Right atrium auricular region (tissue), 2 donors: ENCODE measurements around the gene ZFAND3. TPM values are rescaled to one million over a fixed set of nuclear protein-coding genes. Genes with fewer than 3 reads are reported as not detected.

ENCODE experiments used
- DNase-seq: peaks from one replicate; pipeline ENCODE4 v3.0.0-alpha.2; 2019; ENCODE audit warnings: low spot score
- H3K27ac ChIP-seq, 2 donors: fragments of 200-600 bp; sonication (generic); 1 replicate in 1 of 2; 2 replicates in 1 of 2; pipeline ENCODE4 v1.5.1; 2016 to 2019
- H3K27me3 ChIP-seq, 2 donors: fragments of 200-600 bp; sonication (generic); one replicate each; pipeline versions ENCODE4 v1.5.1 to v1.6.0; 2017 to 2019
- H3K36me3 ChIP-seq: fragments of 200-600 bp; sonication (generic); one replicate; pipeline ENCODE4 v1.5.1; 2016
- H3K4me1 ChIP-seq, 2 donors: fragments of 200-600 bp; sonication (generic); one replicate each; pipeline versions ENCODE4 v1.5.1 to v1.6.0; 2017 to 2019
- H3K4me3 ChIP-seq, 2 donors: fragments of 200-600 bp; sonication (generic); 1 replicate in 1 of 2; 2 replicates in 1 of 2; pipeline ENCODE4 v1.5.1; 2017 to 2019; ENCODE audit warnings: mild to moderate bottlenecking in 1 of 2, moderate library complexity in 1 of 2
- H3K9me3 ChIP-seq, 2 donors: fragments of 200-600 bp; sonication (generic); one replicate each; pipeline ENCODE4 v1.5.1; 2019
- total RNA-seq, 2 donors: library from RNA; depleted of rRNA; stranded (reverse); fragments of >200 nt; gene quantifications; one replicate each; pipeline ENCODE4 v1.1.0, GENCODE V29; 2016
- TF ChIP-seq, protein P1 (sequence below), 2 donors: fragments of 200-600 bp; sonication (generic); IDR thresholded peaks; one replicate each; pipeline ENCODE4 v1.5.1; 2019; ENCODE audit warnings: antibody characterized with exemption in 2 of 2

The ZFAND3 gene
- total RNA-seq, 2 donors from 2014 or later, result 36.7 to 40.0 TPM

GRCh38 chr6:37800703-37801604, 18.6 kb upstream of the ZFAND3 start:
- Histone ChIP-seq H3K27ac (no peak overlapping the region), H3K27me3 (no peaks in the 10 kb centered on the region), H3K9me3 (no peaks in the 10 kb centered on the region), H3K4me3 (no peak overlapping the region), H3K36me3 (no peaks in the 10 kb centered on the region), H3K4me1 (no peaks in the 10 kb centered on the region)
- TF ChIP-seq, protein P1, sequence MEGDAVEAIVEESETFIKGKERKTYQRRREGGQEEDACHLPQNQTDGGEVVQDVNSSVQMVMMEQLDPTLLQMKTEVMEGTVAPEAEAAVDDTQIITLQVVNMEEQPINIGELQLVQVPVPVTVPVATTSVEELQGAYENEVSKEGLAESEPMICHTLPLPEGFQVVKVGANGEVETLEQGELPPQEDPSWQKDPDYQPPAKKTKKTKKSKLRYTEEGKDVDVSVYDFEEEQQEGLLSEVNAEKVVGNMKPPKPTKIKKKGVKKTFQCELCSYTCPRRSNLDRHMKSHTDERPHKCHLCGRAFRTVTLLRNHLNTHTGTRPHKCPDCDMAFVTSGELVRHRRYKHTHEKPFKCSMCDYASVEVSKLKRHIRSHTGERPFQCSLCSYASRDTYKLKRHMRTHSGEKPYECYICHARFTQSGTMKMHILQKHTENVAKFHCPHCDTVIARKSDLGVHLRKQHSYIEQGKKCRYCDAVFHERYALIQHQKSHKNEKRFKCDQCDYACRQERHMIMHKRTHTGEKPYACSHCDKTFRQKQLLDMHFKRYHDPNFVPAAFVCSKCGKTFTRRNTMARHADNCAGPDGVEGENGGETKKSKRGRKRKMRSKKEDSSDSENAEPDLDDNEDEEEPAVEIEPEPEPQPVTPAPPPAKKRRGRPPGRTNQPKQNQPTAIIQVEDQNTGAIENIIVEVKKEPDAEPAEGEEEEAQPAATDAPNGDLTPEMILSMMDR (IDR thresholded peaks at IDR 0.05), result no peak
- DNase-seq, result no peak

DNA sequence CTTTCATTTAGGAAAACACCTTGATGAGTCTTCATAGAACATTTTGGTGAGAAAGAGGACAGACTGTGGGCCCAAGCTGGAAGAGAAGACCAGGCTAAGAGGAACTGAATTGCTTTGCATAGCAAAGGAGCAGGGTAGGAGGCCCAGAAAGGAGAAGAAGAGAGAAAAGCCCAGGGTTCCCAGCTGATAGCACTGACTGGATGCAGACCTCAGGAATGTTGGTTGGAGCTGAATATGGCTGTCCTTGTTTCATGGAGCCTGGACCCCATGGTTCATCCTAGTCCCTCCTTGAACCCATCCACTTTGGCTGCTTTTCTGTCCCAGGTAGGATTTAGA, 18.0 kb upstream of the ZFAND3 start:
- Histone ChIP-seq H3K36me3 (no peaks in the 10 kb centered on the region), H3K27me3 (no peaks in the 10 kb centered on the region), H3K4me3 (no peak overlapping the region), H3K27ac (no peak overlapping the region), H3K9me3 (no peaks in the 10 kb centered on the region), H3K4me1 (no peaks in the 10 kb centered on the region)
- no peak for DNase-seq
- TF ChIP-seq, protein P1 (IDR thresholded peaks at IDR 0.05), result no peak

GRCh38 chr6:37802810-37803209, 16.7 kb upstream of the ZFAND3 start:
- Histone ChIP-seq H3K4me1 (no peaks in the 10 kb centered on the region), H3K27me3 (no peaks in the 10 kb centered on the region), H3K36me3 (no peaks in the 10 kb centered on the region), H3K4me3 (no peak overlapping the region), H3K9me3 (no peaks in the 10 kb centered on the region), H3K27ac (no peak overlapping the region)
- TF ChIP-seq, protein P1 (IDR thresholded peaks at IDR 0.05), result no peak
- no peak for DNase-seq

- Histone ChIP-seq H3K4me3 (no peak overlapping the region), H3K27ac (no peak overlapping the region), H3K27me3 (no peaks in the 10 kb centered on the region), H3K36me3 (no peaks in the 10 kb centered on the region), H3K9me3 (no peaks in the 10 kb centered on the region), H3K4me1 (peaks cover 0 to 6% of the 10 kb centered on the region in 2 donors)
- DNase-seq, result no peak
- TF ChIP-seq, protein P1 (IDR thresholded peaks at IDR 0.05), result no peak
These were observed 14.9 kb upstream of the ZFAND3 start for GRCh38 chr6:37804586-37804985.

DNA sequence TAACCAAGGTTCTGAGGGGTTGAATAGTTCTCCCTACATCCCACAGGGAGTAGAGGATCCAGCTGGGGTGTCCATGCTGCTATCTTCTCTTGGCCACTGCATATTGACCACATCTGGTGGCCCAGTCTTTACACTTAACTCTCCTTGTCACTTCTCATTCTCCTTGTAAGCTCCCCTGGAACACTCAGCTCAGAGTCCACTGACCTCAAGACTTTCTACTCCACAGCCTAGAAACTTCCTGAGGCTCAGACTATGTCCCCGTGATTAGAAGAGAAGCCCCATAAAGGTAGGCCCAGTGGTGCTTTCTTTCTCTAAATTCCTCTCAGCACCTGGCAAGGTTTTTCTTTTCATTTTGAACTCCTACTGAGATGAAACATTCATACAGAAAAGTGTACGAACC, 13.3 kb upstream of the ZFAND3 start:
- no peaks in the 10 kb centered on the region for H3K27me3 ChIP-seq
- no peak for DNase-seq
- H3K4me1 ChIP-seq, result peaks cover 0 to 6% of the 10 kb centered on the region in 2 donors
- no peaks in the 10 kb centered on the region for H3K9me3 ChIP-seq
- no peak overlapping the region for H3K27ac ChIP-seq
- TF ChIP-seq, protein P1 (IDR thresholded peaks at IDR 0.05), result no peak
- H3K4me3 ChIP-seq, result no peak overlapping the region
- H3K36me3 ChIP-seq, result no peaks in the 10 kb centered on the region
